DOHH2 (cell line): ENCODE measurements around the gene MARCHF3.

Source experiments
- H3F3A ChIP-seq: fragments of 200-600 bp; sonication (generic), shearing (Covaris generic); 2 replicates; pipeline ENCODE4 v1.6.0; 2016; ENCODE audit warnings: antibody characterized with exemption, mild to moderate bottlenecking; ENCODE audit not compliant: control insufficient read depth, insufficient read depth
- H3K27ac ChIP-seq: fragments of 200-600 bp; sonication (generic); 2 replicates; pipeline ENCODE4 v1.5.1; 2014; ENCODE audit warnings: low read depth, mild to moderate bottlenecking, low read length, moderate library complexity
- H3K27me3 ChIP-seq: fragments of 200-600 bp; sonication (generic); 2 replicates; pipeline ENCODE4 v1.6.1; 2014; ENCODE audit warnings: mild to moderate bottlenecking, low read length, mixed read lengths; ENCODE audit not compliant: control insufficient read depth
- H3K36me3 ChIP-seq: fragments of 200-600 bp; sonication (generic); 2 replicates; pipeline ENCODE4 v1.6.1; 2014; ENCODE audit warnings: mild to moderate bottlenecking, low read length, moderate library complexity, mixed read lengths; ENCODE audit not compliant: control insufficient read depth
- H3K4me1 ChIP-seq: fragments of 200-600 bp; sonication (generic); 2 replicates; pipeline ENCODE4 v1.6.1; 2014; ENCODE audit warnings: mild to moderate bottlenecking, low read length, mixed read lengths; ENCODE audit not compliant: control insufficient read depth
- H3K4me2 ChIP-seq: fragments of 200-600 bp; sonication (generic); 2 replicates; pipeline ENCODE4 v1.6.0; 2014; ENCODE audit warnings: mild to moderate bottlenecking, low read length, moderate library complexity
- H3K4me3 ChIP-seq: fragments of 200-600 bp; sonication (generic); 2 replicates; pipeline ENCODE4 v1.5.1; 2014; ENCODE audit warnings: mild to moderate bottlenecking, low read length, mixed read lengths
- H3K79me2 ChIP-seq: fragments of 200-600 bp; sonication (generic); 2 replicates; pipeline ENCODE4 v1.6.1; 2014; ENCODE audit warnings: mild to moderate bottlenecking, low read length, mixed read lengths; ENCODE audit not compliant: control insufficient read depth
- H3K9me2 ChIP-seq: fragments of 200-600 bp; sonication (generic); replicated peaks from 2 replicates; pipeline ENCODE4 v1.6.1; 2014; ENCODE audit warnings: mild to moderate bottlenecking, low read length, mixed read lengths; ENCODE audit not compliant: control insufficient read depth
- H3K9me3 ChIP-seq: fragments of 200-600 bp; sonication (generic); 2 replicates; pipeline ENCODE4 v1.6.1; 2014; ENCODE audit warnings: antibody characterized with exemption, low read length, mixed read lengths; ENCODE audit not compliant: control insufficient read depth, insufficient read depth
- H4K20me1 ChIP-seq: fragments of 200-600 bp; sonication (generic); 2 replicates; pipeline ENCODE4 v1.6.0; 2014; ENCODE audit warnings: low read depth, mild to moderate bottlenecking, antibody characterized with exemption, low read length, moderate library complexity; ENCODE audit not compliant: control insufficient read depth, insufficient read depth
- CTCF ChIP-seq: fragments of 200-600 bp; sonication (generic); IDR thresholded peaks from one replicate; pipeline ENCODE4 v1.5.1; 2014; ENCODE audit warnings: antibody characterized with exemption, mild to moderate bottlenecking, low read depth, low read length; ENCODE audit not compliant: poor library complexity, severe bottlenecking
- EZH2phosphoT487 ChIP-seq: fragments of 200-600 bp; sonication (generic); IDR thresholded peaks from 2 replicates; pipeline ENCODE4 v1.6.1; 2017; ENCODE audit warnings: borderline replicate concordance, mild to moderate bottlenecking, antibody characterized with exemption, low read length, moderate library complexity, mixed read lengths

Gene MARCHF3

GRCh38 chr5:126848253-126848652 is 182.1 kb downstream of the MARCHF3 start:
- TF ChIP-seq CTCF (no peak), EZH2phosphoT487 (no peak)
- Histone ChIP-seq H3K4me3 (no peak overlapping the region), H3K36me3 (peaks cover 12% of the 10 kb centered on the region), H3K4me2 (no peak overlapping the region), H3K27ac (no peak overlapping the region), H4K20me1 (no peaks in the 10 kb centered on the region), H3K27me3 (no peaks in the 10 kb centered on the region), H3K4me1 (peaks cover 31% of the 10 kb centered on the region), H3K79me2 (no peaks in the 10 kb centered on the region), H3F3A (peaks cover 4% of the 10 kb centered on the region; the same call in 1 of the 2 replicates), H3K9me3 (no peaks in the 10 kb centered on the region), H3K9me2 (no peaks in the 10 kb centered on the region)

- Histone ChIP-seq H3K27me3 (no peaks in the 10 kb centered on the region), H3K36me3 (peaks cover 12% of the 10 kb centered on the region), H3K79me2 (no peaks in the 10 kb centered on the region), H3K4me3 (no peak overlapping the region), H3K9me3 (no peaks in the 10 kb centered on the region), H3K27ac (no peak overlapping the region), H4K20me1 (no peaks in the 10 kb centered on the region), H3K4me1 (peaks cover 29% of the 10 kb centered on the region), H3K4me2 (no peak overlapping the region), H3F3A (peaks cover 4% of the 10 kb centered on the region; the same call in 1 of the 2 replicates), H3K9me2 (no peaks in the 10 kb centered on the region)
- TF ChIP-seq EZH2phosphoT487: no peak
Observed at GRCh38 chr5:126847826-126848251, 182.5 kb downstream of the MARCHF3 start.

GRCh38 chr5:126847456-126847820 is 182.9 kb downstream of the MARCHF3 start:
- H3K9me2 ChIP-seq: no peaks in the 10 kb centered on the region
- H3K27ac ChIP-seq: no peak overlapping the region
- no peak for TF ChIP-seq EZH2phosphoT487
- no peaks in the 10 kb centered on the region for H3K27me3 ChIP-seq
- no peaks in the 10 kb centered on the region for H3K79me2 ChIP-seq
- H3K9me3 ChIP-seq: no peaks in the 10 kb centered on the region
- peaks cover 4% of the 10 kb centered on the region; the same call in 1 of the 2 replicates for H3F3A ChIP-seq
- no peak overlapping the region for H3K4me2 ChIP-seq
- no peaks in the 10 kb centered on the region for H4K20me1 ChIP-seq
- peaks cover 8% of the 10 kb centered on the region for H3K36me3 ChIP-seq
- peaks cover 25% of the 10 kb centered on the region for H3K4me1 ChIP-seq
- no peak overlapping the region for H3K4me3 ChIP-seq

GRCh38 chr5:126846744-126847455 is 183.5 kb downstream of the MARCHF3 start:
- peaks cover 20% of the 10 kb centered on the region for H3K4me1 ChIP-seq
- H3K27me3 ChIP-seq: no peaks in the 10 kb centered on the region
- H3K36me3 ChIP-seq: peaks cover 7% of the 10 kb centered on the region
- H3K79me2 ChIP-seq: no peaks in the 10 kb centered on the region
- H3K9me3 ChIP-seq: no peaks in the 10 kb centered on the region
- H3F3A ChIP-seq: peaks cover 4% of the 10 kb centered on the region; the same call in 1 of the 2 replicates
- H3K27ac ChIP-seq: no peak overlapping the region
- no peaks in the 10 kb centered on the region for H4K20me1 ChIP-seq
- no peaks in the 10 kb centered on the region for H3K9me2 ChIP-seq
- H3K4me3 ChIP-seq: no peak overlapping the region
- TF ChIP-seq CTCF (no peak), EZH2phosphoT487 (no peak)
- H3K4me2 ChIP-seq: no peak overlapping the region
